A172 (cell line): Measurements from ENCODE around the gene ANXA5. TPM values are rescaled to one million over a fixed set of nuclear protein-coding genes. Genes with fewer than 3 reads are reported as not detected.
"Not testable (repeated sequence)": the region's sequence is repeated elsewhere in the genome, so short reads cannot be mapped to it uniquely, and the experiment has no call there.

ENCODE experiments used
- DNase-seq: peaks from one replicate; pipeline ENCODE4 v3.0.0-alpha.2; 2015; ENCODE audit warnings: low spot score
- total RNA-seq: library from RNA; depleted of rRNA; stranded (reverse); fragments of >200 nt; shearing (Covaris generic); gene quantifications from 2 replicates; pipeline ENCODE4 v1.2.3, GENCODE V29; 2014

Gene ANXA5
- total RNA-seq, 1 experiment from 2014 or later = 953 TPM

- DNase-seq = no peak
These were observed 17.5 kb downstream of the ANXA5 start for GRCh38 chr4:121679267-121679666.

- no peak for DNase-seq
These were observed 19.3 kb downstream of the ANXA5 start for GRCh38 chr4:121677524-121677923.

- no peak for DNase-seq
These were observed 20.3 kb downstream of the ANXA5 start for GRCh38 chr4:121676345-121677075.

GRCh38 chr4:121675715-121676114 lies 21.1 kb downstream of the ANXA5 start:
- DNase-seq = no peak

GRCh38 chr4:121674696-121675095 lies 22.1 kb downstream of the ANXA5 start:
- no peak for DNase-seq

GRCh38 chr4:121674191-121674590 lies 22.6 kb downstream of the ANXA5 start:
- DNase-seq = no peak

GRCh38 chr4:121669163-121669550 lies 27.6 kb downstream of the ANXA5 start:
- peak; percentile 44 for DNase-seq

GRCh38 chr4:121668368-121669162 lies 28.2 kb downstream of the ANXA5 start:
- DNase-seq = peak; percentile 99

- DNase-seq = no peak
These were observed 30.6 kb downstream of the ANXA5 start for GRCh38 chr4:121666091-121666679.

- DNase-seq = no peak
These were observed 31.4 kb downstream of the ANXA5 start for GRCh38 chr4:121665371-121665770.

- no peak for DNase-seq
These were observed 34.6 kb downstream of the ANXA5 start for GRCh38 chr4:121662225-121662624.

GRCh38 chr4:121660175-121660933 lies 36.4 kb downstream of the ANXA5 start:
- DNase-seq = not testable (repeated sequence)

GRCh38 chr4:121658125-121658524 lies 38.7 kb downstream of the ANXA5 start:
- DNase-seq = no peak

- peak; percentile 48 for DNase-seq
These were observed 40.5 kb downstream of the ANXA5 start for GRCh38 chr4:121656269-121656641.

- DNase-seq = no peak
These were observed 41.2 kb downstream of the ANXA5 start for GRCh38 chr4:121655320-121656268.

GRCh38 chr4:121654738-121655137 lies 42.0 kb downstream of the ANXA5 start:
- no peak for DNase-seq

GRCh38 chr4:121653986-121654385 lies 42.8 kb downstream of the ANXA5 start:
- DNase-seq = no peak

GRCh38 chr4:121653214-121653613 lies 43.6 kb downstream of the ANXA5 start:
- no peak for DNase-seq

GRCh38 chr4:121651597-121651996 lies 45.2 kb downstream of the ANXA5 start:
- no peak for DNase-seq

- DNase-seq = no peak
These were observed 46.0 kb downstream of the ANXA5 start for GRCh38 chr4:121650741-121651140.

GRCh38 chr4:121648516-121648915 lies 48.3 kb downstream of the ANXA5 start:
- no peak for DNase-seq
